ENCODE results near the gene DIS3L2. TPM values are rescaled to one million over a fixed set of nuclear protein-coding genes. Genes with fewer than 3 reads are reported as not detected.

DIS3L2 gene
- total and polyA plus RNA-seq, 2 of the 4 experiments (the other 2 are of a cell fraction) = 14.7 to 19.2 TPM

DNA sequence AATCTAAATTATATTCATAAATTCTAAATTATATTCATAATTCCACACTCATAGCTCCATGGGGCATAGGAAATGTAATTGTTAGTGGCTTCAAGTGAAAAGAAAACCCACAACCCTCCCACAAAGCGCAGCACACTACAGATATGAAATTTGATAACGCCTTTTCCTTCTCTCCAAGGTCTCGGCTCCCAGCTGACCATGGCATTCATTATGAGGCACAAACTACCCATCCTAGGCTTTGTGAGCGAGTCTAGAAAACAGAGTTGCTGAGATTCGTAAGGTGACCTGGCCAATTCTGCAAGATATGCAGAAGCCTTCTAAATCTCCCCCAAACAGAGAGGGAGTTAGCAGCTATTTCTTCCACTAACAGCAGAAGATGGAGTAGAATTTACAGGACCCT is 40.7 kb upstream of the DIS3L2 start:
- in situ Hi-C loops (cut with MboI; ENCODE audit: low sequenced_read_pairs) = no loop called here
- no peak overlapping the region for H2AFZ ChIP-seq (replicated peaks; ENCODE audit: low read length, poor library complexity)
- no CpG with 5 or more reads among the region's 5 CpGs for WGBS, 2 experiments (ENCODE audit: extremely low coverage in 2 of 2, insufficient read length in 1 of 2)

More for the DNA sequence above, 40.7 kb upstream of the DIS3L2 start:
- Histone ChIP-seq H3K9ac (ENCODE audit: low read depth, low read length) (no peak overlapping the region), H3K79me1 (ENCODE audit: low read depth in 1 of 2, low read length in 2 of 2) (no peaks in the 10 kb centered on the region), H2BK120ac (ENCODE audit: low read depth, low read length) (no peak overlapping the region), H4K8ac (ENCODE audit: low read depth in 2 of 2, low read length in 2 of 2) (no peak overlapping the region), H3K27ac (ENCODE audit: insufficient read depth, low read length) (no peak overlapping the region), H2BK20ac (ENCODE audit: low read depth, low read length) (no peak overlapping the region), H3K23ac (ENCODE audit: low read depth, low read length) (no peak overlapping the region), H3K14ac (replicated peaks; ENCODE audit: low read depth, low read length) (no peak overlapping the region), H2AK9ac (replicated peaks; ENCODE audit: low read depth, low read length, poor library complexity) (no peak overlapping the region), H4K91ac (ENCODE audit: insufficient read depth, low read depth, low read length) (no peak overlapping the region), H2BK5ac (ENCODE audit: low read depth, low read length, poor library complexity, severe bottlenecking) (no peak overlapping the region), H3K9me3 (ENCODE audit: control insufficient read depth, insufficient read depth, low read length) (no peaks in the 10 kb centered on the region), H3K4me1 (ENCODE audit: control insufficient read depth, insufficient read depth, low read length) (peaks cover 2% of the 10 kb centered on the region), H3K56ac (ENCODE audit: extremely low read depth, insufficient read depth, low read length) (no peak overlapping the region), H3K4me2 (ENCODE audit: low read depth, low read length) (no peak overlapping the region), H3K9me1 (ENCODE audit: insufficient read depth, low read length) (no peaks in the 10 kb centered on the region), H4K5ac (ENCODE audit: low read depth, low read length) (no peak overlapping the region), H3K4ac (ENCODE audit: low read depth, low read length) (no peak overlapping the region), H3K4me3 (ENCODE audit: insufficient read depth, low read depth, low read length) (no peak overlapping the region), H3K18ac (ENCODE audit: low read depth, low read length) (no peak overlapping the region), H2BK15ac (ENCODE audit: low read depth, low read length) (no peak overlapping the region), H4K20me1 (ENCODE audit: insufficient read depth, low read length) (no peaks in the 10 kb centered on the region), H3K27me3 (ENCODE audit: control insufficient read depth, insufficient read depth, low read length) (peaks cover 43% of the 10 kb centered on the region), H2AK5ac (ENCODE audit: low read depth, low read length) (no peak overlapping the region), H3K36me3 (ENCODE audit: control insufficient read depth, insufficient read depth, low read length) (no peaks in the 10 kb centered on the region)
- DNase-seq (no peak), ATAC-seq (ENCODE audit: low read depth) (no peak)
- dilution Hi-C loops (cut with HindIII; ENCODE audit: low sequenced_read_pairs, unreplicated experiment) = no loop called here
- CTCF ChIA-PET = interaction anchor here (0.5 to 1.4 kb wide), 2 partner anchors 14 to 20 kb away, joined by 4 to 5 read pairs; no protein-coding TSS in a partner anchor
- intact Hi-C loops (cut with micrococcal nuclease) = no loop called here
- TF ChIP-seq MAFK (IDR thresholded peaks at IDR 0.05; ENCODE audit: low read depth, low read length) = no peak
- no peak for TF ChIP-seq SMC3 (IDR thresholded peaks at IDR 0.05; ENCODE audit: low read depth, low read length)
- no peak for TF ChIP-seq CHD1 (IDR thresholded peaks at IDR 0.05; ENCODE audit: low read depth, low read length)
- no peak for TF ChIP-seq CEBPB (IDR thresholded peaks at IDR 0.05; ENCODE audit: low read depth, low read length)
- no peak for TF ChIP-seq ELK1 (IDR thresholded peaks at IDR 0.05; ENCODE audit: borderline replicate concordance, low read depth, low read length)
- TF ChIP-seq NFE2L2 (IDR thresholded peaks at IDR 0.05; ENCODE audit: low read depth, low read length) = no peak
- TF ChIP-seq, protein P1, sequence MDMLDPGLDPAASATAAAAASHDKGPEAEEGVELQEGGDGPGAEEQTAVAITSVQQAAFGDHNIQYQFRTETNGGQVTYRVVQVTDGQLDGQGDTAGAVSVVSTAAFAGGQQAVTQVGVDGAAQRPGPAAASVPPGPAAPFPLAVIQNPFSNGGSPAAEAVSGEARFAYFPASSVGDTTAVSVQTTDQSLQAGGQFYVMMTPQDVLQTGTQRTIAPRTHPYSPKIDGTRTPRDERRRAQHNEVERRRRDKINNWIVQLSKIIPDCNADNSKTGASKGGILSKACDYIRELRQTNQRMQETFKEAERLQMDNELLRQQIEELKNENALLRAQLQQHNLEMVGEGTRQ (IDR thresholded peaks at IDR 0.05; ENCODE audit: low read depth, low read length) = no peak
- TF ChIP-seq MAZ (IDR thresholded peaks at IDR 0.05; ENCODE audit: borderline replicate concordance, low read depth, low read length) = no peak
- no peak for TF ChIP-seq POLR2A (IDR thresholded peaks at IDR 0.05; ENCODE audit: low read depth, low read length)
- TF ChIP-seq FOS (IDR thresholded peaks at IDR 0.05; ENCODE audit: low read depth, low read length) = no peak
- no TSS peak for BruUV-seq (replicated peaks)
- POLR2A ChIA-PET (ENCODE audit: unreplicated experiment) = no interaction called here
